Stimulated activated naive CD8-positive, alpha-beta T cell treated with anti-CD3 and anti-CD28 coated beads, Interleukin-15, amount 100 ng/mL, for 72 hours (primary cell): Measurements from ENCODE around the gene LNX1.

Experiments
- ATAC-seq: fragments of 150-1000 bp; cut with Tn5 transposase; 2 replicates; pipeline ENCODE4 v1.10.0; 2021; ENCODE audit warnings: mild to moderate bottlenecking, moderate library complexity
- DNase-seq, 2 donors: peaks; one replicate each; pipeline ENCODE4 v3.0.0; 2021 to 2022
- H3K27ac Mint-ChIP-seq, 2 donors: one replicate each; pipeline ENCODE4 v1.8.0; 2022; ENCODE audit warnings: mild to moderate bottlenecking in 2 of 2, mixed read lengths in 2 of 2, moderate library complexity in 2 of 2
- H3K27me3 Mint-ChIP-seq: one replicate; pipeline ENCODE4 v1.8.0; 2022; ENCODE audit warnings: mixed read lengths
- H3K4me1 Mint-ChIP-seq: one replicate; pipeline ENCODE4 v1.8.0; 2022; ENCODE audit warnings: mild to moderate bottlenecking, mixed read lengths
- H3K4me3 Mint-ChIP-seq, 2 donors: one replicate each; pipeline ENCODE4 v1.8.0; 2022; ENCODE audit warnings: mild to moderate bottlenecking in 2 of 2, mixed read lengths in 2 of 2, moderate library complexity in 1 of 2
- H3K9me3 Mint-ChIP-seq, 2 donors: one replicate each; pipeline ENCODE4 v1.8.0; 2022; ENCODE audit warnings: mixed read lengths in 2 of 2

Gene LNX1

DNA sequence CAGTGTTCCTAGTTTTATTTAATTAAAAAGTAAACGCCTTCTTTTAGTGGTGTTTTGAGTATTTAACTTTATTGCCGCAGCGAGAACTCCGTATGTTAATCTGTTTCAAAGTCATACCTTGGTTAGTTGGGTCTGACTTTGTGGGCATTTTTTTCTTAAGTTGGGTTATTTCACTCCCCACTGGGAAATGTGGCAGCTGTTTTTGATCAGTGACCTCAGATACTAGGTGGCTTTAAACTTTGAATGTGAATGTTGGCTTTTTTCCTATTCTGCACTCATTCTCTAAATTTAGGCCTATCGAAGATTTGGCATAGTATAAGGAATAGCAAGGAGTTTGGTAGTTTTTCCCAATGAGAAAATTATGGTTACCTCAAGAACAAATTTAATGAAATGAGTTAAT, 127.9 kb downstream of the LNX1 start:
- Mint-ChIP-seq H3K27ac (no peak overlapping the region), H3K4me3 (no peak overlapping the region), H3K4me1 (no peaks in the 10 kb centered on the region), H3K27me3 (no peaks in the 10 kb centered on the region), H3K9me3 (peaks cover 11 to 13% of the 10 kb centered on the region in 2 donors)
- DNase-seq (no peak), ATAC-seq (no peak)

DNA sequence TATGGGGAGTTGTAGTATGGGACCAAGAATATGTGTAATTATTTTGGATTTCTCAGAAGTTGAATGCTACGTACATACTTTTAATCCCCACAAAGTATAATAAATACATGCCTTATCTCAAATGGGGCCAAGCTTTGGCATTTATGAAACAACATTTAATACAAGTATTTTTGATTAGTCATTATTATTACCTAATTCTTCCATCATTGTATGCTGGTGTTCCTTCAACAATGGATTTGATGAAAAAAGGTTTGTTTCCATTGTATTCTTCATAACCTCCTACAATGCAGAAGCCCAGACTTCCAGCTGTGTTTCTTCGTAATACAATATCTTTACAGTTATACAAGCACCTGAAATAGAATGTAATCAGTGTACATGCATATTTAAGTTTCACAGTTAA, 130.0 kb downstream of the LNX1 start:
- Mint-ChIP-seq H3K4me1 (no peaks in the 10 kb centered on the region), H3K27me3 (no peaks in the 10 kb centered on the region), H3K27ac (no peak overlapping the region), H3K9me3 (no peaks in the 10 kb centered on the region), H3K4me3 (no peak overlapping the region)
- ATAC-seq, result no peak
- no peak for DNase-seq

DNA sequence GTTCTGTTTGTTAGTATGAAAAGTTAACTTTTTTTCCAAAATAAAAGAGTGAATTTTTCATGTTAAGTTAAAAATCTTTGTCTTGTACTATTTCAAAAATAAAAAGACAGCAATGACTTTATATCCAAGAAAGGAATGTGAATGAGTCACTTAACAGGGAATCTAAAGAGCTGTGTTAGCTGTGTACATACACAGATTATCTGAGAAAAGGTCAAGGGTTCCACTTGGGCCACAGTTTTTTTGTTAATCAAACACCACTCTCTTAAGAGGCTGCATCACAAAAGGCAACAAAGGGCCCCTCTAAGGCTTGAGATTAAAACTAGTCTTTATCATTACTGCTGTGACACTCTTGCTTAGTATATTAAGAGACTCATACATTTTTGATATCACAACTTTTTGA, 131.7 kb downstream of the LNX1 start:
- H3K9me3 Mint-ChIP-seq, result no peaks in the 10 kb centered on the region
- H3K27me3 Mint-ChIP-seq, result no peaks in the 10 kb centered on the region
- no peak overlapping the region for H3K27ac Mint-ChIP-seq
- no peak overlapping the region for H3K4me3 Mint-ChIP-seq
- no peaks in the 10 kb centered on the region for H3K4me1 Mint-ChIP-seq
- no peak for DNase-seq
- ATAC-seq, result no peak

DNA sequence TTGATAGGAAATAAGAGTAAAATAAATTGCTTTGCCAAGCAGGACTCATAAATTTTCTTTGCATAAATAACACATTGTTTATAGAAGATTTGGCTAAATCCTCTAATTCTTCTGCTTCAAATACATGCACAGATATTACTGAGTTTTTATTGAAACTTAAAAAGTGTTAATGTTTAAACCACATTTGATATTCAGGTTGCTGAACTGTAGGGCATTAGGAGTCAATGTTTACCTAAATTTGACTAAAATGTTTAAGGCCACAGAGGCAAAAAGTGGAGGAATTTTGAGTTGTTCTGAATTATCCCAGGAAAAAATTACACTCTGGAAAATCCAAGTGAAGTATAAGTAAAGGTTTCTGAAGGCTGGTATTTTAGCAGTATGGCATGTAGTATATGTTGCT, 135.1 kb downstream of the LNX1 start:
- no peak overlapping the region for H3K4me3 Mint-ChIP-seq
- peaks cover 2% of the 10 kb centered on the region for H3K4me1 Mint-ChIP-seq
- ATAC-seq (no peak), DNase-seq (no peak)
- no peaks in the 10 kb centered on the region for H3K9me3 Mint-ChIP-seq
- no peak overlapping the region for H3K27ac Mint-ChIP-seq
- H3K27me3 Mint-ChIP-seq, result no peaks in the 10 kb centered on the region

DNA sequence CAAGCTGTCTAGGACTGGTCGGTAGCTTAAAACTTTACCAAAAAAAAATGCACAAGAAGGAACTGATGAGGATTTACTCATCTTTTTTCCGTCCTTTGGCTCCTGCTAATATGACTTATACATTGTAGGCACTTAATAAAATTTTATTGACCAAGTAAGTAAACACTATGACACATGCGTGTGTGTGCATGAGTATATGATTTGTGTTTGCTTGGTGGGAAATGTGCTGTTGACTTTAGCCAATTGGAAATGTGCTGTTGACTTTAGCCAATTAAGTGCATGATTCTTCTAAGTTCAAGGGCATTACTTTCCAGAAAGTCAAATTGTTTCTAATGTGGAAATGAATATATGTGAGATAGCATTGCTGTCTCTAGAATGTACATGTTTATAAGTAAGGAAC, 135.5 kb downstream of the LNX1 start:
- Mint-ChIP-seq H3K27ac (no peak overlapping the region), H3K9me3 (no peaks in the 10 kb centered on the region), H3K27me3 (no peaks in the 10 kb centered on the region), H3K4me1 (peaks cover 6% of the 10 kb centered on the region), H3K4me3 (no peak overlapping the region)
- ATAC-seq (no peak), DNase-seq (no peak)

GRCh38 chr4:53453385-53453784, 137.9 kb downstream of the LNX1 start:
- no peaks in the 10 kb centered on the region for H3K27me3 Mint-ChIP-seq
- no peak for ATAC-seq
- DNase-seq, result no peak
- peaks cover 18% of the 10 kb centered on the region for H3K4me1 Mint-ChIP-seq
- H3K4me3 Mint-ChIP-seq, result no peak overlapping the region
- no peaks in the 10 kb centered on the region for H3K9me3 Mint-ChIP-seq
- no peak overlapping the region for H3K27ac Mint-ChIP-seq

- peak overlapping the region in 1 of 2 donors; percentile 49 for H3K27ac Mint-ChIP-seq
Measured at GRCh38 chr4:53450773-53451172, 140.5 kb downstream of the LNX1 start.

GRCh38 chr4:53444954-53445353, 146.3 kb downstream of the LNX1 start:
- ATAC-seq (no peak), DNase-seq (no peak)
- H3K27ac Mint-ChIP-seq, result peak overlapping the region in 1 of 2 donors; percentile 38
- H3K27me3 Mint-ChIP-seq, result no peaks in the 10 kb centered on the region
- no peak overlapping the region for H3K4me3 Mint-ChIP-seq
- no peaks in the 10 kb centered on the region for H3K9me3 Mint-ChIP-seq
- peaks cover 5% of the 10 kb centered on the region for H3K4me1 Mint-ChIP-seq

More at GRCh38 chr4:53450773-53451172, 140.5 kb downstream of the LNX1 start:
- Mint-ChIP-seq H3K4me1 (peaks cover 18% of the 10 kb centered on the region), H3K9me3 (no peaks in the 10 kb centered on the region), H3K27me3 (no peaks in the 10 kb centered on the region), H3K4me3 (no peak overlapping the region)
- ATAC-seq, result no peak
- no peak for DNase-seq

DNA sequence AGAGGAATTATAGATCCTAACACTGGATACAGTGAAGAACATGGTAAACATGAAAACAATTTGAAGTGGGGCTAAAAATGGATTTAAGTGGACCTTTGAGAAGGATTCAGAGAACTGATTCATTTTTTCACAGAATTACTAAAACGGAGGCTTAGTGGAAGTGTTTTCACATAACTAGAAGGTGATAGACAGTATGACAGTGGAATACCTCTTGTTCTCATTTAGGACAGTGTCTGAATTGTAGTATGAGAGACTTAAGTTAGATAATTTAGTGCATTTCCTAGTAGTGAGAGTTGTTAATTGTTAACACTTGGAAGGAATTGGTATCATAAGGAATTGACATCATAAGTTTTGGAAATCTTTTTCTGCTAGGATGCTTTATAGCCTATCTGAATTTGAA, 149.7 kb downstream of the LNX1 start:
- H3K27me3 Mint-ChIP-seq, result no peaks in the 10 kb centered on the region
- ATAC-seq, result no peak
- H3K4me3 Mint-ChIP-seq, result no peak overlapping the region
- DNase-seq, result no peak
- no peaks in the 10 kb centered on the region for H3K9me3 Mint-ChIP-seq
- no peaks in the 10 kb centered on the region for H3K4me1 Mint-ChIP-seq
- no peak overlapping the region for H3K27ac Mint-ChIP-seq

GRCh38 chr4:53436251-53436650, 155.0 kb downstream of the LNX1 start:
- no peaks in the 10 kb centered on the region for H3K9me3 Mint-ChIP-seq
- peak overlapping the region in 1 of 2 donors; percentile 2 for H3K27ac Mint-ChIP-seq
- no peak for ATAC-seq
- H3K4me3 Mint-ChIP-seq, result no peak overlapping the region
- peaks cover 6% of the 10 kb centered on the region for H3K4me1 Mint-ChIP-seq
- DNase-seq, result no peak
- H3K27me3 Mint-ChIP-seq, result no peaks in the 10 kb centered on the region

GRCh38 chr4:53432528-53433424, 158.5 kb downstream of the LNX1 start:
- ATAC-seq, result peak; percentile 75
- Mint-ChIP-seq H3K9me3 (no peaks in the 10 kb centered on the region), H3K27ac (no peak overlapping the region), H3K4me1 (peaks cover 15% of the 10 kb centered on the region), H3K27me3 (no peaks in the 10 kb centered on the region), H3K4me3 (no peak overlapping the region)
- no peak for DNase-seq

DNA sequence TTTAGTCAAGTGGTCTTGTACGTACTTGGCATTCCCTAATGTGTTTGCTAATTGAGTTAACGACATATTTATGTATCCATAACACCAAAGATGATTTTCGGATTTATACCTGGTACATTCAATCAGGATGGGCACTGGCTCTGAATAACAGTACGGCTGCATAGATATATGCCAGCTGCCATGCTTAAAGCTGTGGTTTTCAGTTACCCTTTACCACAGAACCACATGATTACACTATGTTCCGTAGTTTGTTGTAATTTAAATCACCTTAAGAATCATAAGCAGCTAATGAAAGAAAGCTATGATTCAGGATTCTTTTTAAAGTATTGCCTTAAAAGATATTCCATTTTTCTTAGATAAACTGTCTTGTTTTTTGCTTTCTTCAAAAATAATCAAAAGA, 160.2 kb downstream of the LNX1 start:
- Mint-ChIP-seq H3K27me3 (no peaks in the 10 kb centered on the region), H3K9me3 (no peaks in the 10 kb centered on the region), H3K27ac (no peak overlapping the region), H3K4me1 (peaks cover 15% of the 10 kb centered on the region), H3K4me3 (peak overlapping the region in 1 of 2 donors; percentile 19)
- ATAC-seq, result peak; percentile 88
- no peak for DNase-seq

GRCh38 chr4:53427366-53427765, 163.9 kb downstream of the LNX1 start:
- no peak overlapping the region for H3K4me3 Mint-ChIP-seq
- H3K4me1 Mint-ChIP-seq, result peaks cover 25% of the 10 kb centered on the region
- no peaks in the 10 kb centered on the region for H3K9me3 Mint-ChIP-seq
- peak overlapping the region in 1 of 2 donors; percentile 12 for H3K27ac Mint-ChIP-seq
- no peak for ATAC-seq
- DNase-seq, result no peak
- no peaks in the 10 kb centered on the region for H3K27me3 Mint-ChIP-seq

DNA sequence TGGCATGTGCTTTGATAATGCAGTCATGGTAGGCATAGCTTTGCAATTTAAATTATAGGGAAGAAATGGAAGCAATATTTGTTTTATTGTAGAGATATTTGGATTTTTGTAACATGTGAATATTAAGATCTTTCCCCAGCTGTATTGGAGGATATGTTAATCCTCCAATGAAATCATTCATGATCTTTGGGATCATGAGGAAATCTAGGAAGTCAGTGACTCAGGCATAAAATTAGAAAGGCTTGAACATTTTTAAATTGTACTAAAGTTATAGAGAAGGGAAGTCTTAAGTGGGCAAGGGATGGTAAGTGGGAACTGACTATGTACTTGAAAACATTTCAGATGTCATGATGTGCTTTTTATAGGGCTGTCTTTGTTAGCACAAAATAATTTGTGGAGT, 167.0 kb downstream of the LNX1 start:
- no peaks in the 10 kb centered on the region for H3K27me3 Mint-ChIP-seq
- no peak overlapping the region for H3K4me3 Mint-ChIP-seq
- ATAC-seq (no peak), DNase-seq (no peak)
- no peaks in the 10 kb centered on the region for H3K9me3 Mint-ChIP-seq
- no peak overlapping the region for H3K27ac Mint-ChIP-seq
- H3K4me1 Mint-ChIP-seq, result peaks cover 10% of the 10 kb centered on the region

DNA sequence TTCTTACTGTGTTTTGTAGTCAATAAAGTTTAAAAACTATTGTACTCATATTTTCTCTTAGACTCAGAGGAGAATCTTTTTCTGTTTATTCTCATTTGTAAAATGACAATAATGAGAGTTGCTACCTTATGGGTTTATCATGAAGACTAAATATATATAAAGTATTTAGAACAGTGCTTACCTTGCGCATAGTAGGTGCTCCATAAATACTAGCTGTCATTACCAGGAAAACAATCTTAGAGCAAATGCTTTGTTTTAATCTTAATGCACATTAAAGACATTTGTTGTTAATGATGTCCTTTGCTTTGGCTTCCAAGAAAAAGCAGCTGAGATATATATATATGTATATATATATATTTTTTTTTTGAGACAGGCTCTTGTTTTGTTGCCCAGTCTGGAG, 168.9 kb downstream of the LNX1 start:
- Mint-ChIP-seq H3K4me3 (no peak overlapping the region), H3K27ac (no peak overlapping the region), H3K4me1 (peaks cover 15% of the 10 kb centered on the region), H3K27me3 (no peaks in the 10 kb centered on the region), H3K9me3 (no peaks in the 10 kb centered on the region)
- ATAC-seq, result no peak
- DNase-seq, result no peak

DNA sequence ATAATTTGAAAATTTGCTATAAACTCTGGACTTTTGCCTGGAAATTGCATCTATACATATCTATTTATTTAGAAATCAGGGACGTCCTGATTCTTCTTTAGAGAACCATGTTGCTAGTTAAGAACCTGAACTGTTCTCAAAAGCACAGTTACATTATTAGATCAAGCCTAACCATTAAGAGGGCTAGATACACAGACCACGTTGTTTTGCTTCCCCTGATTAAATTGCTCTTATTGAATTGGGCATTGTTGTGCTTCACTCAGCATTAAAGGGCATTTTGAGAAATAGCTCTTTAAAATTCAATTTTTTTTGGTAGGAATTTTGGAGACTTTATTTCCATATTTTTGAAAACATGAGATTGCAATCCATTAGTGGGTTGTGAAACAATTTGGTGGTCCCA, 169.5 kb downstream of the LNX1 start:
- ATAC-seq (no peak), DNase-seq (no peak)
- H3K27me3 Mint-ChIP-seq, result no peaks in the 10 kb centered on the region
- H3K4me3 Mint-ChIP-seq, result no peak overlapping the region
- no peaks in the 10 kb centered on the region for H3K9me3 Mint-ChIP-seq
- H3K4me1 Mint-ChIP-seq, result peaks cover 15% of the 10 kb centered on the region
- no peak overlapping the region for H3K27ac Mint-ChIP-seq

DNA sequence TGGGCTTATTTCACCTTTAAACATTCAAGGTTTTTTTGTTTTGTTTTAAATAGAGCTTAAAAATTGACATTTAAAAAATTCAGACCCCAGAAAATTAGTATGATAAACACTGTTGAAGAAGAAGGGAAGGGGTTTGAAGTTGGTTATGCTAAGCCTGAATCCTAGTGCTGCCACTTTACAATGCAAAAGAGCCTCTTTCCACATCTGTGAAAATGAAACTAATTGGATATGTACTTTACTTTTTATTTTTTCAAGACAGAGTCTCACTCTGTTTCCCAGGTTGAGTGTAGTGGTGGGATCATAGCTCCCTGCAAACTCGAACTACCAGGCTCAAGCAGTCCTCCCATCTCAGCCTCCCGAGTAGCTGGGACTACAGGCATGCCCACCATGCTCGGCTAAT, 172.1 kb downstream of the LNX1 start:
- Mint-ChIP-seq H3K27ac (peak overlapping the region in 1 of 2 donors; percentile 14), H3K27me3 (no peaks in the 10 kb centered on the region), H3K4me3 (no peak overlapping the region), H3K9me3 (no peaks in the 10 kb centered on the region), H3K4me1 (peaks cover 21% of the 10 kb centered on the region)
- DNase-seq (no peak), ATAC-seq (no peak)
